K562 treated with DMSO at 1 percent for 12 hours (cell line): Measurements from ENCODE around the gene ZNF669. TPM values are rescaled to one million over a fixed set of nuclear protein-coding genes. Genes with fewer than 3 reads are reported as not detected.

Source experiments
- total RNA-seq: library from RNA; unstranded; fragments of 300-600 nt; gene quantifications from 2 replicates; pipeline ENCODE4 v1.2.3, GENCODE V29; 2022; ENCODE audit not compliant: insufficient read depth

The ZNF669 gene
- total RNA-seq = 3.1 and 11.3 TPM in 2 replicates

GRCh38 chr1:247103859-247104591 is at the start of gene ZNF669:
Gene ZNF669 (minus strand): TSS chr1:247104356. CDS start chr1:247104199, 157 bp downstream.

GRCh38 chr1:247078258-247079140 is 25.7 kb downstream of the ZNF669 start, which contains the start of gene ZNF670:
Gene ZNF670 (minus strand): TSS chr1:247078811. CDS start chr1:247078596, 215 bp downstream.

Other genes with a start within 250 kb of the ZNF669 start
- gene AHCTF1, start 172.4 kb downstream of the ZNF669 start, total RNA-seq = 7.4 and 26.4 TPM in 2 replicates
- 9.9 and 10.9 TPM in 2 replicates for gene ZNF695, start 96.3 kb downstream of the ZNF669 start, total RNA-seq
- 2.0 and 4.0 TPM in 2 replicates for gene ZNF670, start 25.5 kb downstream of the ZNF669 start, total RNA-seq
- 6.5 and 15.8 TPM in 2 replicates for gene ZNF124, start 67.7 kb upstream of the ZNF669 start, total RNA-seq
- gene VN1R5, start 151.7 kb upstream of the ZNF669 start, total RNA-seq = not detected in 2 replicates
- 18.0 and 48.1 TPM in 2 replicates for gene ZNF496, start 227.5 kb upstream of the ZNF669 start, total RNA-seq